Small intestine (tissue), 7 donors: ENCODE data around the gene CLOCK. TPM values are rescaled to one million over a fixed set of nuclear protein-coding genes. Genes with fewer than 3 reads are reported as not detected.

ENCODE experiments used
- DNase-seq, 2 donors: peaks; one replicate each; pipeline versions ENCODE4 v3.0.0 to v3.0.0-alpha.2; 2013
- FAIRE-seq: peaks from 2 replicates; lab custom pipeline; 2012; peaks lifted over from hg19 to GRCh38; lab: Jason Lieb, UNC
- H3K27ac ChIP-seq, 3 donors: one replicate each; pipeline ENCODE4 v1.5.1; 2013; ENCODE audit warnings: low read length in 2 of 3, mild to moderate bottlenecking in 2 of 3, control low read depth in 1 of 3, inconsistent platforms in 1 of 3, low read depth in 1 of 3, moderate library complexity in 1 of 3
- H3K27me3 ChIP-seq, 3 donors: one replicate each; pipeline ENCODE4 v1.6.1; 2013; ENCODE audit warnings: low read length in 3 of 3, inconsistent platforms in 1 of 3; ENCODE audit not compliant: control insufficient read depth in 3 of 3, insufficient read depth in 3 of 3
- H3K36me3 ChIP-seq, 3 donors: one replicate each; pipeline ENCODE4 v1.6.1; 2013; ENCODE audit warnings: low read length in 3 of 3, inconsistent platforms in 1 of 3, low read depth in 1 of 3, mild to moderate bottlenecking in 1 of 3, moderate library complexity in 1 of 3; ENCODE audit not compliant: control insufficient read depth in 3 of 3, insufficient read depth in 2 of 3
- H3K4me1 ChIP-seq, 3 donors: one replicate each; pipeline ENCODE4 v1.6.1; 2013; ENCODE audit warnings: low read length in 2 of 3, inconsistent platforms in 1 of 3, low read depth in 1 of 3, mild to moderate bottlenecking in 1 of 3, moderate library complexity in 1 of 3; ENCODE audit not compliant: control insufficient read depth in 3 of 3, insufficient read depth in 2 of 3
- H3K4me3 ChIP-seq, 3 donors: one replicate each; pipeline ENCODE4 v1.5.1; 2013; ENCODE audit warnings: low read length in 3 of 3, control low read depth in 1 of 3, inconsistent platforms in 1 of 3, low read depth in 1 of 3, mild to moderate bottlenecking in 1 of 3, moderate library complexity in 1 of 3
- H3K9me3 ChIP-seq, 2 donors: one replicate each; pipeline ENCODE4 v1.6.1; 2013; ENCODE audit warnings: low read depth in 1 of 2, low read length in 1 of 2; ENCODE audit not compliant: control insufficient read depth in 2 of 2, insufficient read depth in 1 of 2
- WGBS, 3 donors: extraction: QIAGEN DNeasy Blood & Tissue Kit; methylation state at CpG; one replicate each; pipeline ENCODE4 v1.1.7; 2013; 5-methylcytosine and 5-hydroxymethylcytosine counted together
- polyA plus RNA-seq, 4 donors: library from polyadenylated mRNA; stranded (reverse) in 3 of 4; unstranded in 1 of 4; fragments of 200-250 nt in 3 of 4; fragments of 120-200 nt in 1 of 4; gene quantifications; one replicate each; pipeline versions ENCODE4 v1.2.1 to v1.2.3, GENCODE V29; 2013
- donor health status: healthy with polysubstance abuse.
- donor health status: control.
- donor health status: control.
- donor health status: Bipolar disorder and iron deficiency.
- donor health status: healthy.

CLOCK gene
- polyA plus RNA-seq, 4 donors = 5.7 to 15.5 (median 7.0) TPM

- DNase-seq = no peak
- WGBS, 3 donors = 92 to 99% (median 95%) methylated on average over 3 to 4 of the region's 4 CpGs
- Histone ChIP-seq H3K27ac (no peak overlapping the region), H3K4me1 (no peaks in the 10 kb centered on the region), H3K27me3 (no peaks in the 10 kb centered on the region), H3K9me3 (peaks cover 0 to 15% of the 10 kb centered on the region in 2 donors), H3K4me3 (no peak overlapping the region), H3K36me3 (peaks cover 0 to 5% (median 0%) of the 10 kb centered on the region in 3 donors)
- FAIRE-seq = no peak
These were observed 16.0 kb downstream of the CLOCK start for GRCh38 chr4:55530691-55531090.

- no peak overlapping the region for H3K27ac ChIP-seq
- WGBS, 3 donors = 68 to 89% (median 79%) methylated on average over 4 of the region's 4 CpGs
These were observed 16.5 kb downstream of the CLOCK start for GRCh38 chr4:55530167-55530566.

GRCh38 chr4:55528491-55528890 lies 18.2 kb downstream of the CLOCK start:
- H3K27me3 ChIP-seq = no peaks in the 10 kb centered on the region
- H3K4me1 ChIP-seq = no peaks in the 10 kb centered on the region
- DNase-seq (no peak), FAIRE-seq (no peak)
- no peak overlapping the region for H3K27ac ChIP-seq
- H3K9me3 ChIP-seq = peaks cover 0 to 13% of the 10 kb centered on the region in 2 donors
- 93 to 100% (median 94%) methylated on average over 3 of the region's 3 CpGs for WGBS, 3 donors
- no peak overlapping the region for H3K4me3 ChIP-seq
- peaks cover 0 to 4% (median 0%) of the 10 kb centered on the region in 3 donors for H3K36me3 ChIP-seq

More at GRCh38 chr4:55530167-55530566, 16.5 kb downstream of the CLOCK start:
- no peak overlapping the region for H3K4me3 ChIP-seq
- DNase-seq (no peak), FAIRE-seq (no peak)
- H3K36me3 ChIP-seq = peaks cover 0 to 5% (median 0%) of the 10 kb centered on the region in 3 donors
- H3K9me3 ChIP-seq = peaks cover 0 to 15% of the 10 kb centered on the region in 2 donors
- no peaks in the 10 kb centered on the region for H3K27me3 ChIP-seq
- no peaks in the 10 kb centered on the region for H3K4me1 ChIP-seq

GRCh38 chr4:55524844-55525571 lies 21.7 kb downstream of the CLOCK start:
- Histone ChIP-seq H3K36me3 (peaks cover 0 to 2% (median 0%) of the 10 kb centered on the region in 3 donors), H3K27ac (no peak overlapping the region), H3K4me3 (no peak overlapping the region), H3K4me1 (no peaks in the 10 kb centered on the region), H3K27me3 (no peaks in the 10 kb centered on the region), H3K9me3 (no peaks in the 10 kb centered on the region)
- DNase-seq = no peak
- WGBS, 3 donors = 84 to 95% (median 95%) methylated on average over 4 of the region's 4 CpGs
- FAIRE-seq = peak; percentile 53

GRCh38 chr4:55518442-55518841 lies 28.3 kb downstream of the CLOCK start:
- DNase-seq (no peak), FAIRE-seq (no peak)
- Histone ChIP-seq H3K4me1 (no peaks in the 10 kb centered on the region), H3K36me3 (peaks cover 0 to 2% (median 2%) of the 10 kb centered on the region in 3 donors), H3K4me3 (no peak overlapping the region), H3K9me3 (peaks cover 0 to 19% of the 10 kb centered on the region in 2 donors), H3K27me3 (no peaks in the 10 kb centered on the region), H3K27ac (no peak overlapping the region)

DNA sequence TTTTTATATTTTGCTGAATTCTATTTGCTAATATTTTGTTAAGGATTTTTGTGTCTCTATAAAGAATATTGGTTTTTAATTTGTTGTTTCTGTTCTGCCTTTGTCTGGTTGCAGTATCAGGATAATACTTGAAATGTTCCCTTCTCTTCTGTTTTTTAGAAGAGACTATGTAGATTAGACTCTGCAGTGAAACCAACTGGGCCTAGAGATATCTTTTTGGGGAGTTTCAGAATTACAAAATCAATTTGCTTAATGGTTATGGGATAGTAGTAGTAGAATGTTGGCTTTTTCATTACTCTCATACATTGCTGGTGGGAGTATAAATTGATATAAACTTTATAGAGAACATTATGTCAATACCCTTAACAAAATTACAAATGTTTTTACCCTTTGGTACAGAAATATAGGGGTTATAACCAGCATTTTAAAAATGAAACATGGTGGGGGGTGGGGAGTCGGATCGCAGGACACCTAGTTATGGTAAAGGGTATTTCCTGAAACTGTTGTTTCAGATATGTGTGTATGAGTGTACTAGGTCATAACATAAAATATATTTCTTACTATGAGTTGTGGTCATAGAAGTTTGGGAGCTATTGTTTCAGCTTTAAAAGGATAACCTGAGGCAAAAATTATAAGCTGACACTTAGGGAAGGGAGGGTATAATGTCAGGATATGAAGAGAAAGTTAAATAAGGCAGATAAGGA lies 29.0 kb downstream of the CLOCK start:
- Histone ChIP-seq H3K27ac (no peak overlapping the region), H3K4me3 (no peak overlapping the region), H3K27me3 (no peaks in the 10 kb centered on the region), H3K4me1 (no peaks in the 10 kb centered on the region), H3K36me3 (peaks cover 0 to 2% (median 2%) of the 10 kb centered on the region in 3 donors), H3K9me3 (peaks cover 0 to 19% of the 10 kb centered on the region in 2 donors)
- no peak for DNase-seq
- WGBS, 3 donors = 68 to 92% (median 91%) methylated on average over 2 of the region's 2 CpGs
- FAIRE-seq = no peak

GRCh38 chr4:55512922-55513571 lies 33.7 kb downstream of the CLOCK start:
- Histone ChIP-seq H3K4me3 (no peak overlapping the region), H3K27me3 (no peaks in the 10 kb centered on the region), H3K4me1 (no peaks in the 10 kb centered on the region), H3K27ac (no peak overlapping the region), H3K36me3 (peaks cover 0 to 3% (median 0%) of the 10 kb centered on the region in 3 donors), H3K9me3 (peaks cover 0 to 3% of the 10 kb centered on the region in 2 donors)
- DNase-seq (no peak), FAIRE-seq (no peak)
- WGBS, 3 donors = 97 to 100% (median 100%) methylated on average over 1 of the region's 1 CpG

DNA sequence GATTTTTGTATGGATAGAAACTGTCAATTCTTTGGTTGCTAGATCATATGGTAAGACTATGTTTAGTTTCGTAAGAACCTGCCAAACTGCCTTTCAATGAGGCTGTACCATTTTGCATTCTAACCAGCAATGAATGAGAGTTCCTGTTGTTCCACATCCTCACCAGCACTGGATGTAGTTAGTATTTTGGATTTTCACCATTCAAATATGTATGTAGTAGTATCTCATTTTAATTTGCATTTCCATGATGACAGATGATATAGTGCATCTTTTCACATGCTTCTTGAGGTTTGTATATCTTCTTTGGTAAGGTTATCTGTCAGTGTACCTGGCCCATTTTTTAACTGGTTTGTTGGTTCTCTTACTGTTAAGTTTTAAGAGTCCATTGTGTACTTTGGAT lies 34.6 kb downstream of the CLOCK start:
- DNase-seq (no peak), FAIRE-seq (no peak)
- Histone ChIP-seq H3K9me3 (no peaks in the 10 kb centered on the region), H3K27ac (no peak overlapping the region), H3K4me1 (no peaks in the 10 kb centered on the region), H3K36me3 (peaks cover 0 to 4% (median 2%) of the 10 kb centered on the region in 3 donors), H3K4me3 (no peak overlapping the region), H3K27me3 (no peaks in the 10 kb centered on the region)
- WGBS, 3 donors = 94 to 100% (median 100%) methylated on average over 1 of the region's 1 CpG
